Measurements from ENCODE around the gene ATP8B4. TPM values are rescaled to one million over a fixed set of nuclear protein-coding genes. Genes with fewer than 3 reads are reported as not detected.

ATP8B4 gene
- total and polyA plus RNA-seq, 4 donors: 3.6 to 37.1 (median 6.3) TPM

GRCh38 chr15:50055750-50056157, 63.3 kb downstream of the ATP8B4 start:
- H3K36me3 ChIP-seq (ENCODE audit: control insufficient read depth, insufficient read depth, low read length): no peaks in the 10 kb centered on the region
- H3K27ac ChIP-seq (ENCODE audit: low read depth, low read length): no peak overlapping the region
- H3K9me3 ChIP-seq (ENCODE audit: control insufficient read depth, insufficient read depth, low read length): no peaks in the 10 kb centered on the region
- no peaks in the 10 kb centered on the region for H3K27me3 ChIP-seq (ENCODE audit: control insufficient read depth, insufficient read depth, low read length)
- no peak overlapping the region for H3K4me3 ChIP-seq (ENCODE audit: low read depth, low read length)
- no peak for DNase-seq (ENCODE audit: low read depth in 4 of 6, low spot score in 6 of 6)
- H3K4me1 ChIP-seq (ENCODE audit: control insufficient read depth, insufficient read depth, low read length): no peaks in the 10 kb centered on the region
- 88% methylated on average over 3 of the region's 5 CpGs for WGBS (ENCODE audit: insufficient coverage)

GRCh38 chr15:50055332-50055731, 63.7 kb downstream of the ATP8B4 start:
- H3K36me3 ChIP-seq (ENCODE audit: control insufficient read depth, insufficient read depth, low read length): no peaks in the 10 kb centered on the region
- no peaks in the 10 kb centered on the region for H3K4me1 ChIP-seq (ENCODE audit: control insufficient read depth, insufficient read depth, low read length)
- H3K4me3 ChIP-seq (ENCODE audit: low read depth, low read length): no peak overlapping the region
- H3K27me3 ChIP-seq (ENCODE audit: control insufficient read depth, insufficient read depth, low read length): no peaks in the 10 kb centered on the region
- DNase-seq (ENCODE audit: low read depth in 4 of 6, low spot score in 6 of 6): no peak
- H3K9me3 ChIP-seq (ENCODE audit: control insufficient read depth, insufficient read depth, low read length): no peaks in the 10 kb centered on the region
- WGBS (ENCODE audit: insufficient coverage): 60% methylated on average over 1 of the region's 1 CpG
- H3K27ac ChIP-seq (ENCODE audit: low read depth, low read length): no peak overlapping the region

DNA sequence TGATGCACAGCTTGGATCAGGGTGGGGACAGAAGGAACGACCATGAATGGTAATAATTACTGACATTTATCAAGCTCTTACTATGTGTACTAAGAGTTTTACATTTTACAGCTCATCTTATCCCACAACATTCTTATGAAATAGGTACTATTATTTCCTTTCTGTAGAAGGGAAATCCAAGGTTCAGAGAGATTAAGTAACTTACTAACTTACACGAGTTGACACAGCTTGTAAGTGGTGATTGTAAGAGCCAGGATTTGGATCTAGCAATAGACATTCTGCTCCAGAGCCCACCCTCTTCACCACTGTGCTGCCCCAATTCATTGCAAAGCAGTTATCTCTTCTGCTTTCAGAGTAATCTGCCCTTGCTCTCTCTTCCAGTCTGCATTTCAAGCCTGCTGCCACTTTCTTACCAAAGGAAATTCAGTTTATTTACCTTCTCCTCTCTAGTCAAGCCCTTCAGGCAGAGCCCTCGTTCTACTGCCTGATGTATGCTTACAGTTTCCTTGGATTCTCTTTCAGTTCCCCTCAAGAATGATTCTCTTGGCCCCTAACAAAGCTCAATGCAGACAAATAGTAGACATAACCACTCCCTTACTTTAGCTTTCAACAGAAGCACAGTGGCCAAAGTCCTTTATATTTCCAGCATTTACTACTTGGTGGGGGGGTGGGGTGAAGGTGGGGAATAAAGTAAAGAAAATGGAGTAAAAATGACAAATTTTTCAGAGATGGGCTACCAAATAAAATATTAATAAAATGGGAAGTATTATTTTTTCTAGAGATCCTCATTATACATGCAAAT, 65.8 kb downstream of the ATP8B4 start:
- no peak for DNase-seq (ENCODE audit: low read depth in 4 of 6, low spot score in 6 of 6)
- Histone ChIP-seq H3K9me3 (ENCODE audit: control insufficient read depth, insufficient read depth, low read length) (no peaks in the 10 kb centered on the region), H3K27ac (ENCODE audit: low read depth, low read length) (peak overlapping the region; percentile 6), H3K27me3 (ENCODE audit: control insufficient read depth, insufficient read depth, low read length) (no peaks in the 10 kb centered on the region), H3K36me3 (ENCODE audit: control insufficient read depth, insufficient read depth, low read length) (no peaks in the 10 kb centered on the region), H3K4me3 (ENCODE audit: low read depth, low read length) (no peak overlapping the region), H3K4me1 (ENCODE audit: control insufficient read depth, insufficient read depth, low read length) (no peaks in the 10 kb centered on the region)
- 45% methylated on average over 1 of the region's 3 CpGs for WGBS (ENCODE audit: insufficient coverage)

GRCh38 chr15:50051811-50052419, 67.1 kb downstream of the ATP8B4 start:
- H3K36me3 ChIP-seq (ENCODE audit: control insufficient read depth, insufficient read depth, low read length): no peaks in the 10 kb centered on the region
- DNase-seq (ENCODE audit: low read depth in 4 of 6, low spot score in 6 of 6): peak in 3 of 6 donors; percentile 42 to 76 (median 71)
- no peaks in the 10 kb centered on the region for H3K27me3 ChIP-seq (ENCODE audit: control insufficient read depth, insufficient read depth, low read length)
- H3K4me1 ChIP-seq (ENCODE audit: control insufficient read depth, insufficient read depth, low read length): no peaks in the 10 kb centered on the region
- no peak overlapping the region for H3K4me3 ChIP-seq (ENCODE audit: low read depth, low read length)
- no peaks in the 10 kb centered on the region for H3K9me3 ChIP-seq (ENCODE audit: control insufficient read depth, insufficient read depth, low read length)
- 60% methylated on average over 2 of the region's 3 CpGs for WGBS (ENCODE audit: insufficient coverage)
- no peak overlapping the region for H3K27ac ChIP-seq (ENCODE audit: low read depth, low read length)

DNA sequence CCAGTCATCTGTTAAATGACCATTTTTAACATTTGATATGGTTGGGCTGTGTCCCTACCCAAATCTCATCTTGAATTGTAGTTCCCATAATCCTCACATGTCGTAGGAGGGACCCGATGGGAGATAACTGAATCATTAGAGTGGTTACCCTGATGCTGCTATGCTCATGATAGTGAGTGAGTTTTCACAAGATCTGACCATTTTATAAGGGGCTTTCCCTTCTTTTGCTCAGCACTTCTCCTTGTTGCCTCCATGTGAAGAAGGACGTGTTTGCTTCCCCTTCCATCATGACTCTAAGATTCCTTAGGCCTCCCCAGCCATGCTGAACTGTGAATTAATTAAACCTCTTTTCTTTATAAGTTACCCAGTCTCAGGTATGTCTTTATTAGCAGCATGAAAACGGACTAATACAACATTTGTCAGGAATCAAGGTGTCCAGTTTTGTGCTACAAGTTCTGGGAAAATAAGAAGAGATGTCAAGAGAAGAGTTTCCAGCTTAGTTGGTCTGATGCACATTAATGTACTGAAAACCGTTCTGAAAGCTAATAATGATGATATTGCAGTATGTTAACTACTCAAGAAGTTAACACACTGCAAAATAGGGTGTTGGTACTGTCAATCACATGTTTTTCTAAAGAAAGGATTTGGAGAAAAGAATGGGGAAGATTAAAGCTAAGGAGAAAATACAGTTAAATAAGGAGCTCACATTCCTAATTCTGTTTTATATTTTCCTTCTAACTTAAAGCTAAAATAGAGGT, 67.9 kb downstream of the ATP8B4 start:
- Histone ChIP-seq H3K9me3 (ENCODE audit: control insufficient read depth, insufficient read depth, low read length) (no peaks in the 10 kb centered on the region), H3K27ac (ENCODE audit: low read depth, low read length) (no peak overlapping the region), H3K4me1 (ENCODE audit: control insufficient read depth, insufficient read depth, low read length) (no peaks in the 10 kb centered on the region), H3K36me3 (ENCODE audit: control insufficient read depth, insufficient read depth, low read length) (no peaks in the 10 kb centered on the region), H3K27me3 (ENCODE audit: control insufficient read depth, insufficient read depth, low read length) (no peaks in the 10 kb centered on the region), H3K4me3 (ENCODE audit: low read depth, low read length) (no peak overlapping the region)
- DNase-seq (ENCODE audit: low read depth in 4 of 6, low spot score in 6 of 6): no peak
- WGBS (ENCODE audit: insufficient coverage): 90% methylated on average over 2 of the region's 5 CpGs

- H3K36me3 ChIP-seq (ENCODE audit: control insufficient read depth, insufficient read depth, low read length): no peaks in the 10 kb centered on the region
- H3K4me3 ChIP-seq (ENCODE audit: low read depth, low read length): no peak overlapping the region
- DNase-seq (ENCODE audit: low read depth in 4 of 6, low spot score in 6 of 6): no peak
Observed at GRCh38 chr15:50049871-50050270, 69.2 kb downstream of the ATP8B4 start.

GRCh38 chr15:50046867-50047266, 72.2 kb downstream of the ATP8B4 start:
- Histone ChIP-seq H3K4me1 (ENCODE audit: control insufficient read depth, insufficient read depth, low read length) (no peaks in the 10 kb centered on the region), H3K36me3 (ENCODE audit: control insufficient read depth, insufficient read depth, low read length) (no peaks in the 10 kb centered on the region), H3K4me3 (ENCODE audit: low read depth, low read length) (no peak overlapping the region), H3K9me3 (ENCODE audit: control insufficient read depth, insufficient read depth, low read length) (peaks cover 2% of the 10 kb centered on the region), H3K27me3 (ENCODE audit: control insufficient read depth, insufficient read depth, low read length) (no peaks in the 10 kb centered on the region), H3K27ac (ENCODE audit: low read depth, low read length) (no peak overlapping the region)
- WGBS (ENCODE audit: insufficient coverage): no CpG with 5 or more reads among the region's 2 CpGs
- no peak for DNase-seq (ENCODE audit: low read depth in 4 of 6, low spot score in 6 of 6)

More at GRCh38 chr15:50049871-50050270, 69.2 kb downstream of the ATP8B4 start:
- H3K4me1 ChIP-seq (ENCODE audit: control insufficient read depth, insufficient read depth, low read length): no peaks in the 10 kb centered on the region
- H3K27me3 ChIP-seq (ENCODE audit: control insufficient read depth, insufficient read depth, low read length): no peaks in the 10 kb centered on the region
- H3K9me3 ChIP-seq (ENCODE audit: control insufficient read depth, insufficient read depth, low read length): no peaks in the 10 kb centered on the region
- no peak overlapping the region for H3K27ac ChIP-seq (ENCODE audit: low read depth, low read length)

DNA sequence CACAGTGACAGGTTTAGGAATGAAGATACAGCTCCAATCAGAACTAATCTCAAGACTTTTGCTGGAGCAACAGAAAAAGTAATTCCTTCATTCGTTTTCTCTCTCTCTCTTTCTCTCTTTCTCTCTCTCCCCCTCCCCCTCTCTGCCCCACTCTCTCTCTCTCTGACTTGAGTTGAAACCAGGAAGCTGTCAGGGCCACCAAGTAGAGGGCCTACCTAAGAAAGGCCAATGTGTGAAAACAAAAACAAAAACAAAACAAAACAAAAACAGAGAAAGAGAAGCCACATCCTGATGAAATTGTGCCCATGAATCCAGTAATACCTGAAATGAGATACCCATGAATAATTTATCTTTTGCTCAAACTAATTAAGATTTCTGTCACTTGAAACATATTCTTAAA, 72.9 kb downstream of the ATP8B4 start:
- H3K27me3 ChIP-seq (ENCODE audit: control insufficient read depth, insufficient read depth, low read length): no peaks in the 10 kb centered on the region
- H3K36me3 ChIP-seq (ENCODE audit: control insufficient read depth, insufficient read depth, low read length): no peaks in the 10 kb centered on the region
- H3K27ac ChIP-seq (ENCODE audit: low read depth, low read length): no peak overlapping the region
- no peak for DNase-seq (ENCODE audit: low read depth in 4 of 6, low spot score in 6 of 6)
- H3K4me3 ChIP-seq (ENCODE audit: low read depth, low read length): no peak overlapping the region
- H3K9me3 ChIP-seq (ENCODE audit: control insufficient read depth, insufficient read depth, low read length): peaks cover 2% of the 10 kb centered on the region
- WGBS (ENCODE audit: insufficient coverage): 80% methylated on average over 1 of the region's 1 CpG
- no peaks in the 10 kb centered on the region for H3K4me1 ChIP-seq (ENCODE audit: control insufficient read depth, insufficient read depth, low read length)

DNA sequence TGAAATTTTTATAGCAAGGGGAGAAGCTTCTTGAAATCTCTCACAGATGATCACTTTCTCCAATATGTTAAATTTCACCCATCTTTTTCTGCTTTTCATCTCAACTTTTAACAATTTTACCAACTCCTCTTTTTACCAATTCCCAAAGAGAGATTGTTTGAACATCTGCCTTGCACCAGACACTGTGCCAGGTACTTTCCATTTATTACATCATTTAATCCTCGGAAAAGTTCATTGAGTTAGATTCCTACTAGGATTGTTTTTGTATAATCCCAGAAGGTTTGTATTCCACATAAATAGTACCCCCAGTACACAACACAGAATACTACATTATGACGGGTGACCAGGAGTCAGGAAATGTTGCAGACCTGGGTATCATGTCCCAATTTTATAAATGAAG, 74.1 kb downstream of the ATP8B4 start:
- Histone ChIP-seq H3K4me3 (ENCODE audit: low read depth, low read length) (no peak overlapping the region), H3K27me3 (ENCODE audit: control insufficient read depth, insufficient read depth, low read length) (no peaks in the 10 kb centered on the region), H3K27ac (ENCODE audit: low read depth, low read length) (no peak overlapping the region), H3K4me1 (ENCODE audit: control insufficient read depth, insufficient read depth, low read length) (no peaks in the 10 kb centered on the region), H3K9me3 (ENCODE audit: control insufficient read depth, insufficient read depth, low read length) (peaks cover 2% of the 10 kb centered on the region), H3K36me3 (ENCODE audit: control insufficient read depth, insufficient read depth, low read length) (no peaks in the 10 kb centered on the region)
- no peak for DNase-seq (ENCODE audit: low read depth in 4 of 6, low spot score in 6 of 6)
- WGBS (ENCODE audit: insufficient coverage): no CpG with 5 or more reads among the region's 2 CpGs

Data from spinal cord (tissue), 10 donors.